Esophagus muscularis mucosa (tissue), 3 donors: ENCODE measurements around the gene AQP6.

Source experiments
- POLR2AphosphoS5 ChIP-seq, 2 donors: sonication (generic); formaldehyde crosslinking; IDR thresholded peaks; one replicate each; pipeline ENCODE4 v1.6.1; 2017; ENCODE audit warnings: antibody characterized with exemption in 2 of 2
- TF ChIP-seq, protein P1 (sequence below), 3 experiments: fragments of 200-600 bp in 2 of 3; fragments of 450-650 bp in 1 of 3; sonication (generic) in 2 of 3; IDR thresholded peaks; one replicate each; pipeline ENCODE4 v1.5.1; 2017 to 2019; ENCODE audit warnings: antibody characterized with exemption in 3 of 3, mild to moderate bottlenecking in 2 of 3, moderate library complexity in 1 of 3

DNA sequence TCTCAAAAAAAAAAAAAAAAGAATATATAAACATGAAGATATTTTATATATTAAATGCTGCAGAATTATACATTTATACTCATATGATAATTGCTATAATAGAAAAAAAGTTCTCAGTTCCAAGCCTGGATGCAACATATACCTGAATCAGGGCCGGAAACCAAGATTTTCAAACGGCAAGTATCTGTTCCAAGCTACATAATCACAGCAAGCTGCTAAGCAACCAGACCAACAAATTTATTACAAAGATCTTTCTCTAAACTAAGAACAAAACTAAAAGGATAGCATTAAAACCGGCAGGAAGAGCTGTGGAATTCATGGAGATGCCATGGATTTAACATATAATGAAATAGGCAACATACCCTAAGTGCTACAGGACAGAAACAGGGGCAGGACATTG lies 45.4 kb downstream of the AQP6 start:
- TF ChIP-seq, protein P1, sequence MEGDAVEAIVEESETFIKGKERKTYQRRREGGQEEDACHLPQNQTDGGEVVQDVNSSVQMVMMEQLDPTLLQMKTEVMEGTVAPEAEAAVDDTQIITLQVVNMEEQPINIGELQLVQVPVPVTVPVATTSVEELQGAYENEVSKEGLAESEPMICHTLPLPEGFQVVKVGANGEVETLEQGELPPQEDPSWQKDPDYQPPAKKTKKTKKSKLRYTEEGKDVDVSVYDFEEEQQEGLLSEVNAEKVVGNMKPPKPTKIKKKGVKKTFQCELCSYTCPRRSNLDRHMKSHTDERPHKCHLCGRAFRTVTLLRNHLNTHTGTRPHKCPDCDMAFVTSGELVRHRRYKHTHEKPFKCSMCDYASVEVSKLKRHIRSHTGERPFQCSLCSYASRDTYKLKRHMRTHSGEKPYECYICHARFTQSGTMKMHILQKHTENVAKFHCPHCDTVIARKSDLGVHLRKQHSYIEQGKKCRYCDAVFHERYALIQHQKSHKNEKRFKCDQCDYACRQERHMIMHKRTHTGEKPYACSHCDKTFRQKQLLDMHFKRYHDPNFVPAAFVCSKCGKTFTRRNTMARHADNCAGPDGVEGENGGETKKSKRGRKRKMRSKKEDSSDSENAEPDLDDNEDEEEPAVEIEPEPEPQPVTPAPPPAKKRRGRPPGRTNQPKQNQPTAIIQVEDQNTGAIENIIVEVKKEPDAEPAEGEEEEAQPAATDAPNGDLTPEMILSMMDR (IDR thresholded peaks at IDR 0.05): no peak
- no peak for TF ChIP-seq POLR2AphosphoS5 (IDR thresholded peaks at IDR 0.05)
